HepG2 (cell line): ENCODE results near the gene CCNJL. TPM values are rescaled to one million over a fixed set of nuclear protein-coding genes. Genes with fewer than 3 reads are reported as not detected.

ENCODE experiments used
- CC2D1A ChIP-seq: sonication (generic); formaldehyde crosslinking; IDR thresholded peaks from 2 replicates; pipeline ENCODE4 v1.8.1; 2023; ENCODE audit warnings: mild to moderate bottlenecking, missing genetic modification reagents
- HES4 ChIP-seq: sonication (generic); formaldehyde crosslinking; IDR thresholded peaks from 2 replicates; pipeline ENCODE4 v1.9.0; 2021; ENCODE audit warnings: mild to moderate bottlenecking, missing genetic modification reagents, borderline replicate concordance
- MBNL3 ChIP-seq: fragments of 250-450 bp; sonication (Bioruptor Pico); conservative IDR thresholded peaks from 2 replicates; pipeline ENCODE4 v1.8.0; 2022; ENCODE audit warnings: mild to moderate bottlenecking, inconsistent platforms
- NFIB ChIP-seq: sonication (generic); formaldehyde crosslinking; IDR thresholded peaks from 2 replicates; pipeline ENCODE4 v1.9.0; 2021; ENCODE audit warnings: missing genetic modification reagents, mild to moderate bottlenecking, borderline replicate concordance
- NR2F1 ChIP-seq, 2 experiments: fragments of 450-650 bp in 1 of 2; formaldehyde crosslinking in 1 of 2; IDR thresholded peaks; 2 replicates each; pipeline versions ENCODE4 v1.5.0 to v1.6.1; 2016 to 2020; ENCODE audit warnings: mild to moderate bottlenecking in 1 of 2, missing compliant biosample characterization in 1 of 2, missing genetic modification reagents in 1 of 2, moderate library complexity in 1 of 2
- RARA ChIP-seq: IDR thresholded peaks from 2 replicates; pipeline ENCODE4 v1.6.1; 2016; ENCODE audit warnings: missing genetic modification reagents, missing compliant biosample characterization
- RXRA ChIP-seq: sonication (generic); formaldehyde crosslinking; IDR thresholded peaks from 2 replicates; pipeline ENCODE4 v1.5.1; 2020; ENCODE audit warnings: missing genetic modification reagents
- ZBTB10 ChIP-seq: sonication (generic); formaldehyde crosslinking; IDR thresholded peaks from 2 replicates; pipeline ENCODE4 v1.4.0; 2020; ENCODE audit warnings: missing genetic modification reagents, borderline replicate concordance
- ZFP1 ChIP-seq: IDR thresholded peaks from 2 replicates; pipeline ENCODE4 v1.6.1; 2016
- ZNF572 ChIP-seq: sonication (generic); formaldehyde crosslinking; IDR thresholded peaks from 2 replicates; pipeline ENCODE4 v1.5.1; 2020; ENCODE audit warnings: mild to moderate bottlenecking, missing genetic modification reagents
- ZNF841 ChIP-seq: sonication (generic); formaldehyde crosslinking; IDR thresholded peaks from 2 replicates; pipeline ENCODE4 v1.8.1; 2023; ENCODE audit warnings: missing genetic modification reagents, borderline replicate concordance
- polyA plus RNA-seq, 8 experiments: library from polyadenylated mRNA; depleted of rRNA in 3 of 8; stranded (reverse) in 7 of 8; unstranded in 1 of 8; fragments of >200 nt; fragmentation: Illumina TruSeq in 4 of 8; extraction: Trizol in 4 of 8; gene quantifications; 2 replicates each; pipeline versions ENCODE4 v1.2.1 to v1.2.3, GENCODE V29; 2011 to 2016; ENCODE audit warnings: low read depth in 4 of 8, missing spikeins in 1 of 8, mixed read lengths in 1 of 8; ENCODE audit not compliant: insufficient read depth in 1 of 8
- total RNA-seq, 5 experiments: library from RNA; depleted of rRNA; stranded (reverse); fragments of >200 nt; fragmentation: Illumina TruSeq; extraction: Trizol; gene quantifications; 2 replicates each; pipeline ENCODE4 v1.2.3, GENCODE V29; 2016; ENCODE audit warnings: low read depth in 1 of 5
- TF ChIP-seq, protein P1 (sequence below), 2 experiments: sonication (generic) in 1 of 2; formaldehyde crosslinking in 1 of 2; IDR thresholded peaks; 2 replicates each; pipeline versions ENCODE4 v1.4.0 to v1.6.1; 2016 to 2020; ENCODE audit warnings: borderline replicate concordance in 1 of 2, low read depth in 1 of 2, mild to moderate bottlenecking in 1 of 2, missing genetic modification reagents in 1 of 2
- TF ChIP-seq, protein P2 (sequence below): sonication (generic); formaldehyde crosslinking; IDR thresholded peaks from 2 replicates; pipeline ENCODE4 v1.8.1; 2023; ENCODE audit warnings: mild to moderate bottlenecking, missing genetic modification reagents, borderline replicate concordance
- TF ChIP-seq, protein P3 (sequence below): sonication (generic); formaldehyde crosslinking; IDR thresholded peaks from 2 replicates; pipeline ENCODE4 v1.5.1; 2020; ENCODE audit warnings: mild to moderate bottlenecking, missing genetic modification reagents, borderline replicate concordance

Gene CCNJL
- total and polyA plus RNA-seq, 2 of the 13 experiments (the other 11 are each of a cell fraction or from before 2014, with no cell fraction given), result 1.6 to 4.4 TPM

DNA sequence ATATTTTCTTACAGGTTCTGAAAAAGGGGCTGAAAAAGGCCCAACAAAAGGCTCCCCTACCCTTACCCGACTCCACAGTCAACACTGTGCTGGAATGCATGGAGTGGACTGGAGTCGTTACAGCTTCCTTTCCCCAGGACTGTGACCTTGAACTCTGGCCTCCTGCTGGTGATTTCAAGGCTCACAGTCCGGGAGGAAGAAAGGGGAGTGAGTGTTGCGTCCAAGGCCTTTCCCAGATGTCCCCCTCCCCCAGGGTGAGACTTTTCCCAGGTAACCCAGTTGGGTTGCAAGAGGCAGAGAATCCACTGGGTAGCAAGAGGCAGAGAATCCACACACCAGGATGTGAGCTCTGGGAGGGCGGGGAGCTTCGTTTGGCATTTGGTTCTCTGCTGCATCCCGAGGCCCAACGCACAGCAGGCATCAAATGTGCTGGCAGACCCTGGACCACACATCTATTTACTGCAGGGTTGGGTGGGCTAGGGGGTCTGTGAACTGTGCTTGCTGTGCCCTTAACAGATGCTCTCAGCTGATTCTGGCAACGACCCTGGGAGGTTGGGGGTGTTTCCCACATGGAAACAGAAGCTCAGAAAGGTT is 45.5 kb downstream of the CCNJL start (continued):
- TF ChIP-seq RXRA, result peak; percentile 56; the same call in 1 of the 2 replicates
- TF ChIP-seq ZFP1, result no peak
- TF ChIP-seq NFIB (CRISPR knock-in tag), result no peak
- no peak for TF ChIP-seq MBNL3 (CRISPR knock-in tag)
- TF ChIP-seq, protein P1, sequence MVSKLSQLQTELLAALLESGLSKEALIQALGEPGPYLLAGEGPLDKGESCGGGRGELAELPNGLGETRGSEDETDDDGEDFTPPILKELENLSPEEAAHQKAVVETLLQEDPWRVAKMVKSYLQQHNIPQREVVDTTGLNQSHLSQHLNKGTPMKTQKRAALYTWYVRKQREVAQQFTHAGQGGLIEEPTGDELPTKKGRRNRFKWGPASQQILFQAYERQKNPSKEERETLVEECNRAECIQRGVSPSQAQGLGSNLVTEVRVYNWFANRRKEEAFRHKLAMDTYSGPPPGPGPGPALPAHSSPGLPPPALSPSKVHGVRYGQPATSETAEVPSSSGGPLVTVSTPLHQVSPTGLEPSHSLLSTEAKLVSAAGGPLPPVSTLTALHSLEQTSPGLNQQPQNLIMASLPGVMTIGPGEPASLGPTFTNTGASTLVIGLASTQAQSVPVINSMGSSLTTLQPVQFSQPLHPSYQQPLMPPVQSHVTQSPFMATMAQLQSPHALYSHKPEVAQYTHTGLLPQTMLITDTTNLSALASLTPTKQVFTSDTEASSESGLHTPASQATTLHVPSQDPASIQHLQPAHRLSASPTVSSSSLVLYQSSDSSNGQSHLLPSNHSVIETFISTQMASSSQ (IDR thresholded peaks at IDR 0.05; ENCODE audit: low read depth), result no peak
- TF ChIP-seq, protein P1 (CRISPR knock-in tag; IDR thresholded peaks at IDR 0.05; ENCODE audit: borderline replicate concordance), result no peak
- TF ChIP-seq, protein P2, sequence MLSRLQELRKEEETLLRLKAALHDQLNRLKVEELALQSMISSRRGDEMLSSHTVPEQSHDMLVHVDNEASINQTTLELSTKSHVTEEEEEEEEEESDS (CRISPR knock-in tag), result no peak
- no peak for TF ChIP-seq ZNF841 (CRISPR knock-in tag)
- no peak for TF ChIP-seq HES4 (CRISPR knock-in tag)
- TF ChIP-seq ZBTB10 (CRISPR knock-in tag), result no peak
- TF ChIP-seq NR2F1 (CRISPR knock-in tag; IDR thresholded peaks at IDR 0.05), result peak; percentile 51 to 71; a peak in 3 of 4 replicates
- TF ChIP-seq, protein P3, sequence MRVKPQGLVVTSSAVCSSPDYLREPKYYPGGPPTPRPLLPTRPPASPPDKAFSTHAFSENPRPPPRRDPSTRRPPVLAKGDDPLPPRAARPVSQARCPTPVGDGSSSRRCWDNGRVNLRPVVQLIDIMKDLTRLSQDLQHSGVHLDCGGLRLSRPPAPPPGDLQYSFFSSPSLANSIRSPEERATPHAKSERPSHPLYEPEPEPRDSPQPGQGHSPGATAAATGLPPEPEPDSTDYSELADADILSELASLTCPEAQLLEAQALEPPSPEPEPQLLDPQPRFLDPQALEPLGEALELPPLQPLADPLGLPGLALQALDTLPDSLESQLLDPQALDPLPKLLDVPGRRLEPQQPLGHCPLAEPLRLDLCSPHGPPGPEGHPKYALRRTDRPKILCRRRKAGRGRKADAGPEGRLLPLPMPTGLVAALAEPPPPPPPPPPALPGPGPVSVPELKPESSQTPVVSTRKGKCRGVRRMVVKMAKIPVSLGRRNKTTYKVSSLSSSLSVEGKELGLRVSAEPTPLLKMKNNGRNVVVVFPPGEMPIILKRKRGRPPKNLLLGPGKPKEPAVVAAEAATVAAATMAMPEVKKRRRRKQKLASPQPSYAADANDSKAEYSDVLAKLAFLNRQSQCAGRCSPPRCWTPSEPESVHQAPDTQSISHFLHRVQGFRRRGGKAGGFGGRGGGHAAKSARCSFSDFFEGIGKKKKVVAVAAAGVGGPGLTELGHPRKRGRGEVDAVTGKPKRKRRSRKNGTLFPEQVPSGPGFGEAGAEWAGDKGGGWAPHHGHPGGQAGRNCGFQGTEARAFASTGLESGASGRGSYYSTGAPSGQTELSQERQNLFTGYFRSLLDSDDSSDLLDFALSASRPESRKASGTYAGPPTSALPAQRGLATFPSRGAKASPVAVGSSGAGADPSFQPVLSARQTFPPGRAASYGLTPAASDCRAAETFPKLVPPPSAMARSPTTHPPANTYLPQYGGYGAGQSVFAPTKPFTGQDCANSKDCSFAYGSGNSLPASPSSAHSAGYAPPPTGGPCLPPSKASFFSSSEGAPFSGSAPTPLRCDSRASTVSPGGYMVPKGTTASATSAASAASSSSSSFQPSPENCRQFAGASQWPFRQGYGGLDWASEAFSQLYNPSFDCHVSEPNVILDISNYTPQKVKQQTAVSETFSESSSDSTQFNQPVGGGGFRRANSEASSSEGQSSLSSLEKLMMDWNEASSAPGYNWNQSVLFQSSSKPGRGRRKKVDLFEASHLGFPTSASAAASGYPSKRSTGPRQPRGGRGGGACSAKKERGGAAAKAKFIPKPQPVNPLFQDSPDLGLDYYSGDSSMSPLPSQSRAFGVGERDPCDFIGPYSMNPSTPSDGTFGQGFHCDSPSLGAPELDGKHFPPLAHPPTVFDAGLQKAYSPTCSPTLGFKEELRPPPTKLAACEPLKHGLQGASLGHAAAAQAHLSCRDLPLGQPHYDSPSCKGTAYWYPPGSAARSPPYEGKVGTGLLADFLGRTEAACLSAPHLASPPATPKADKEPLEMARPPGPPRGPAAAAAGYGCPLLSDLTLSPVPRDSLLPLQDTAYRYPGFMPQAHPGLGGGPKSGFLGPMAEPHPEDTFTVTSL (CRISPR knock-in tag), result no peak
- TF ChIP-seq ZNF572 (CRISPR knock-in tag), result no peak
- TF ChIP-seq RARA (CRISPR knock-in tag), result 0 out of 2 replicates have a peak, but pooled peaks have one; percentile 40
- TF ChIP-seq CC2D1A, result no peak
